Kidney (tissue), 14 donors: ENCODE results near the gene NTRK1. TPM values are rescaled to one million over a fixed set of nuclear protein-coding genes. Genes with fewer than 3 reads are reported as not detected.

Source experiments
- DNase-seq, 5 donors: peaks; one replicate each; pipeline ENCODE4 v3.0.0-alpha.2; 2013 to 2020
- FAIRE-seq: peaks from 2 replicates; lab custom pipeline; 2012; peaks lifted over from hg19 to GRCh38; lab: Jason Lieb, UNC
- H3K27ac ChIP-seq, 2 donors: one replicate each; pipeline ENCODE4 v1.7.0; 2013; ENCODE audit warnings: low read depth in 2 of 2, low read length in 2 of 2, inconsistent platforms in 1 of 2
- H3K27me3 ChIP-seq: one replicate; pipeline ENCODE4 v1.7.1; 2013; ENCODE audit warnings: low read length, inconsistent platforms; ENCODE audit not compliant: control insufficient read depth, insufficient read depth
- H3K36me3 ChIP-seq, 3 donors: one replicate each; pipeline versions ENCODE4 v1.7.0 to v1.7.1; 2013; ENCODE audit warnings: low read length in 3 of 3, control low read depth in 1 of 3, inconsistent platforms in 1 of 3; ENCODE audit not compliant: insufficient read depth in 3 of 3, control insufficient read depth in 2 of 3
- H3K4me1 ChIP-seq, 3 donors: one replicate each; pipeline versions ENCODE4 v1.7.0 to v1.7.1; 2013; ENCODE audit warnings: low read length in 3 of 3, inconsistent platforms in 1 of 3, low read depth in 1 of 3; ENCODE audit not compliant: control insufficient read depth in 2 of 3, insufficient read depth in 2 of 3
- H3K4me3 ChIP-seq, 3 donors: one replicate each; pipeline versions ENCODE4 v1.7.0 to v1.8.1; 2013; ENCODE audit warnings: low read length in 3 of 3, control low read depth in 1 of 3, inconsistent platforms in 1 of 3
- H3K9ac ChIP-seq, 3 donors: one replicate each; pipeline versions ENCODE4 v1.7.0 to v1.7.1; 2013; ENCODE audit warnings: low read length in 3 of 3, control low read depth in 1 of 3, inconsistent platforms in 1 of 3
- H3K9me3 ChIP-seq, 3 donors: one replicate each; pipeline versions ENCODE4 v1.7.0 to v1.7.1; 2013; ENCODE audit warnings: low read length in 3 of 3, control low read depth in 1 of 3, inconsistent platforms in 1 of 3; ENCODE audit not compliant: control insufficient read depth in 2 of 3, insufficient read depth in 1 of 3
- CTCF ChIP-seq: IDR thresholded peaks from 3 replicates; pipeline ENCODE4 v1.5.1; 2012; ENCODE audit warnings: mild to moderate bottlenecking, moderate library complexity, borderline replicate concordance; ENCODE audit not compliant: insufficient read depth; ENCODE audit errors: extremely low read depth
- intact Hi-C: fragments of 100-400 bp; cut with DNase I; formaldehyde crosslinking; loops from one replicate; pipeline ENCODE4 v1.11.1; 2022
- polyA plus RNA-seq: library from polyadenylated mRNA; stranded (reverse); fragments of 350-450 nt; fragmentation: Illumina TruSeq; extraction: RNeasy Lipid Tissue Mini Kit (QIAGEN cat#74804); gene quantifications from one replicate; pipeline ENCODE4 v1.2.3, GENCODE V29; 2014; ENCODE audit warnings: low read depth, low replicate concordance; ENCODE audit not compliant: insufficient read depth
- total RNA-seq: library from RNA; stranded (reverse); fragmentation: NEBNext Ultra II Directional; extraction: Animal tissue kit (Norgen Biotek cat#: 25700); gene quantifications from one replicate; pipeline ENCODE4 v1.2.1, GENCODE V29; 2021
- donor health status: control.
- donor health status: control.
- donor health status: control.
- donor health status: control.
- donor health status: control.
- donor health status: DM: yes; HTN: yes; CAD: no.
- donor health status: Normal renal cell carcinoma (clear cell type).

Gene NTRK1
- total and polyA plus RNA-seq, 2 donors from 2014 or later: 1.0 to 1.3 TPM

GRCh38 chr1:156885314-156885713 lies 24.6 kb downstream of the NTRK1 start:
- TF ChIP-seq CTCF: no peak
- intact Hi-C loops: no loop called here
- Histone ChIP-seq H3K4me3 (no peak overlapping the region), H3K9me3 (no peaks in the 10 kb centered on the region), H3K9ac (no peak overlapping the region), H3K36me3 (no peaks in the 10 kb centered on the region), H3K4me1 (no peaks in the 10 kb centered on the region), H3K27me3 (no peaks in the 10 kb centered on the region), H3K27ac (no peak overlapping the region)
- FAIRE-seq (no peak), DNase-seq (no peak)

- H3K9me3 ChIP-seq: no peaks in the 10 kb centered on the region
- H3K4me3 ChIP-seq: no peak overlapping the region
- FAIRE-seq: no peak
- H3K9ac ChIP-seq: no peak overlapping the region
- DNase-seq: no peak
- no peaks in the 10 kb centered on the region for H3K4me1 ChIP-seq
- no peak for TF ChIP-seq CTCF
- H3K36me3 ChIP-seq: no peaks in the 10 kb centered on the region
- no peak overlapping the region for H3K27ac ChIP-seq
- intact Hi-C loops: no loop called here
- H3K27me3 ChIP-seq: no peaks in the 10 kb centered on the region
These were observed 25.3 kb downstream of the NTRK1 start for GRCh38 chr1:156885880-156886355.

- Histone ChIP-seq H3K9me3 (no peaks in the 10 kb centered on the region), H3K9ac (no peak overlapping the region), H3K4me3 (no peak overlapping the region), H3K36me3 (no peaks in the 10 kb centered on the region), H3K4me1 (no peaks in the 10 kb centered on the region), H3K27me3 (no peaks in the 10 kb centered on the region), H3K27ac (no peak overlapping the region)
- no peak for DNase-seq
- no peak for TF ChIP-seq CTCF
- no peak for FAIRE-seq
- intact Hi-C loops: no loop called here
These were observed 26.1 kb downstream of the NTRK1 start for GRCh38 chr1:156886583-156887281.
